ENCODE results near the gene KDM7A.

Gene KDM7A

GRCh38 chr7:140176811-140177702 is at the start of gene KDM7A:
Gene KDM7A, minus strand, starts transcription at chr7:140176983. Its CDS starts 46 bp downstream, at chr7:140176937.
- Histone ChIP-seq H3K9me3 (ENCODE audit: insufficient read depth, low read length, severe bottlenecking) (no peaks in the 10 kb centered on the region), H3K27ac (ENCODE audit: low read length) (peak within 1 kb of the TSS; percentile 60), H2AFZ (ENCODE audit: low read depth, low read length) (peak within 1 kb of the TSS; percentile 78), H3K9ac (ENCODE audit: low read depth, low read length) (peak within 1 kb of the TSS; percentile 60), H3K27me3 (ENCODE audit: insufficient read depth, low read length, poor library complexity) (peaks cover 16% of the 10 kb centered on the region), H3K4me1 (ENCODE audit: insufficient read depth, low read length) (peaks cover 24% of the 10 kb centered on the region), H4K20me1 (ENCODE audit: insufficient read depth, low read length) (peaks cover 8% of the 10 kb centered on the region), H3K4me2 (ENCODE audit: insufficient read depth, low read length) (peak within 1 kb of the TSS; percentile 94), H3K4me3 (ENCODE audit: low read depth in 1 of 2, low read length in 2 of 2) (peak within 1 kb of the TSS; percentile 62 to 86), H3K36me3 (ENCODE audit: insufficient read depth, low read length) (no peaks in the 10 kb centered on the region; the same call in 1 of the 2 replicates), H3K79me2 (ENCODE audit: insufficient read depth, low read length) (peaks cover 13% of the 10 kb centered on the region)
- TF ChIP-seq EZH2 (IDR thresholded peaks at IDR 0.05; ENCODE audit: borderline replicate concordance, low read depth, low read length, severe bottlenecking), result peak; percentile 89
- TF ChIP-seq, protein P1, sequence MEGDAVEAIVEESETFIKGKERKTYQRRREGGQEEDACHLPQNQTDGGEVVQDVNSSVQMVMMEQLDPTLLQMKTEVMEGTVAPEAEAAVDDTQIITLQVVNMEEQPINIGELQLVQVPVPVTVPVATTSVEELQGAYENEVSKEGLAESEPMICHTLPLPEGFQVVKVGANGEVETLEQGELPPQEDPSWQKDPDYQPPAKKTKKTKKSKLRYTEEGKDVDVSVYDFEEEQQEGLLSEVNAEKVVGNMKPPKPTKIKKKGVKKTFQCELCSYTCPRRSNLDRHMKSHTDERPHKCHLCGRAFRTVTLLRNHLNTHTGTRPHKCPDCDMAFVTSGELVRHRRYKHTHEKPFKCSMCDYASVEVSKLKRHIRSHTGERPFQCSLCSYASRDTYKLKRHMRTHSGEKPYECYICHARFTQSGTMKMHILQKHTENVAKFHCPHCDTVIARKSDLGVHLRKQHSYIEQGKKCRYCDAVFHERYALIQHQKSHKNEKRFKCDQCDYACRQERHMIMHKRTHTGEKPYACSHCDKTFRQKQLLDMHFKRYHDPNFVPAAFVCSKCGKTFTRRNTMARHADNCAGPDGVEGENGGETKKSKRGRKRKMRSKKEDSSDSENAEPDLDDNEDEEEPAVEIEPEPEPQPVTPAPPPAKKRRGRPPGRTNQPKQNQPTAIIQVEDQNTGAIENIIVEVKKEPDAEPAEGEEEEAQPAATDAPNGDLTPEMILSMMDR (IDR thresholded peaks at IDR 0.05; ENCODE audit: borderline replicate concordance, extremely low read depth, low read length, poor library complexity, severe bottlenecking), result no peak
- ATAC-seq (ENCODE audit: insufficient read depth, low read depth) (peak; percentile 76), DNase-seq (peak; percentile 86)

GRCh38 chr7:140225562-140226249 is 48.9 kb upstream of the KDM7A start:
- Histone ChIP-seq H3K36me3 (ENCODE audit: insufficient read depth, low read length) (no peaks in the 10 kb centered on the region), H3K27ac (ENCODE audit: low read length) (no peak overlapping the region), H3K9me3 (ENCODE audit: insufficient read depth, low read length, severe bottlenecking) (no peaks in the 10 kb centered on the region), H3K4me1 (ENCODE audit: insufficient read depth, low read length) (peaks cover 18% of the 10 kb centered on the region), H3K27me3 (ENCODE audit: insufficient read depth, low read length, poor library complexity) (peaks cover under 1% of the 10 kb centered on the region), H2AFZ (ENCODE audit: low read depth, low read length) (no peak overlapping the region), H4K20me1 (ENCODE audit: insufficient read depth, low read length) (no peaks in the 10 kb centered on the region), H3K4me3 (ENCODE audit: low read depth in 1 of 2, low read length in 2 of 2) (no peak overlapping the region), H3K79me2 (ENCODE audit: insufficient read depth, low read length) (no peaks in the 10 kb centered on the region), H3K9ac (ENCODE audit: low read depth, low read length) (no peak overlapping the region), H3K4me2 (ENCODE audit: insufficient read depth, low read length) (no peak overlapping the region)
- TF ChIP-seq, protein P1 (IDR thresholded peaks at IDR 0.05; ENCODE audit: borderline replicate concordance, extremely low read depth, low read length, poor library complexity, severe bottlenecking), result no peak
- TF ChIP-seq EZH2 (IDR thresholded peaks at IDR 0.05; ENCODE audit: borderline replicate concordance, low read depth, low read length, severe bottlenecking), result no peak
- no peak for DNase-seq
- no peak for ATAC-seq (ENCODE audit: insufficient read depth, low read depth)

DNA sequence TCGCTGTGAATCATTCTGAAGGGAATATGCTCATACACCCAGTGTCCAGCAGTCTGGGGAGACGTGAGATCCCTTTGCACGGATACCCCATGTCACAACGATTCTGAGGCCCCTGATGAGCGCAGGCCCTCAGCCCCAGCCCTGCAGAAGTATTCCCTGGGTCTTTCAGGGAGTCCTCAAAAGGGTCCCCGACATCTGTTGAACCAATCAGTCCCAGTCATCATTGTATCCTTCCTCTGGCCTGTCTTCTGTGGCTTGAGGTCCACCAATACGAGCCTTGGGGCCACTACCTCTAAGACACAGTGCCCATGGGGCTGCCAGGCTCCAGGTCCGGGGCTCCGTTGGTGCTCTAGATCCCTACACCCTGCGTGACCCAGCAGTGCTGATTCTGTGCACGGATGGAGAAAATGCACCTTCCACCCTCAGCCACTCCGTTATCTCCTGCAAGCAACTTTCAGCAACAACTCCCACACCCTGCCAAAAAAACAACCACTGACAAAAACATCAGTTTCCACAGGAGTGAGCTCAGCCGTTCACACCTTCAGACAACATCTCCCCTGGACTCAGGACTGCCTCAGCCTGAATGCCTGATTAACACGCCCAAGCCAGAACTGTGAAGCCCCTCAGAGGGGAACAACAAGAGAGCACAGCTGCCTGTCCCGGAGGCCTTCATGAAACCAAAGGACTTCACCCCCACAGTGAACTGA is 46.9 kb upstream of the KDM7A start:
- Histone ChIP-seq H4K20me1 (ENCODE audit: insufficient read depth, low read length) (no peaks in the 10 kb centered on the region), H3K9ac (ENCODE audit: low read depth, low read length) (no peak overlapping the region), H3K27me3 (ENCODE audit: insufficient read depth, low read length, poor library complexity) (no peaks in the 10 kb centered on the region), H3K36me3 (ENCODE audit: insufficient read depth, low read length) (no peaks in the 10 kb centered on the region), H3K4me1 (ENCODE audit: insufficient read depth, low read length) (no peaks in the 10 kb centered on the region), H3K79me2 (ENCODE audit: insufficient read depth, low read length) (no peaks in the 10 kb centered on the region), H3K4me2 (ENCODE audit: insufficient read depth, low read length) (no peak overlapping the region), H2AFZ (ENCODE audit: low read depth, low read length) (no peak overlapping the region), H3K4me3 (ENCODE audit: low read depth in 1 of 2, low read length in 2 of 2) (no peak overlapping the region), H3K9me3 (ENCODE audit: insufficient read depth, low read length, severe bottlenecking) (no peaks in the 10 kb centered on the region), H3K27ac (ENCODE audit: low read length) (no peak overlapping the region)
- ATAC-seq (ENCODE audit: insufficient read depth, low read depth), result no peak
- no peak for TF ChIP-seq EZH2 (IDR thresholded peaks at IDR 0.05; ENCODE audit: borderline replicate concordance, low read depth, low read length, severe bottlenecking)
- TF ChIP-seq, protein P1 (IDR thresholded peaks at IDR 0.05; ENCODE audit: borderline replicate concordance, extremely low read depth, low read length, poor library complexity, severe bottlenecking), result no peak
- no peak for DNase-seq

Measured in DND-41 (cell line).